ENCODE data around the gene TRPM3.

The TRPM3 gene

DNA sequence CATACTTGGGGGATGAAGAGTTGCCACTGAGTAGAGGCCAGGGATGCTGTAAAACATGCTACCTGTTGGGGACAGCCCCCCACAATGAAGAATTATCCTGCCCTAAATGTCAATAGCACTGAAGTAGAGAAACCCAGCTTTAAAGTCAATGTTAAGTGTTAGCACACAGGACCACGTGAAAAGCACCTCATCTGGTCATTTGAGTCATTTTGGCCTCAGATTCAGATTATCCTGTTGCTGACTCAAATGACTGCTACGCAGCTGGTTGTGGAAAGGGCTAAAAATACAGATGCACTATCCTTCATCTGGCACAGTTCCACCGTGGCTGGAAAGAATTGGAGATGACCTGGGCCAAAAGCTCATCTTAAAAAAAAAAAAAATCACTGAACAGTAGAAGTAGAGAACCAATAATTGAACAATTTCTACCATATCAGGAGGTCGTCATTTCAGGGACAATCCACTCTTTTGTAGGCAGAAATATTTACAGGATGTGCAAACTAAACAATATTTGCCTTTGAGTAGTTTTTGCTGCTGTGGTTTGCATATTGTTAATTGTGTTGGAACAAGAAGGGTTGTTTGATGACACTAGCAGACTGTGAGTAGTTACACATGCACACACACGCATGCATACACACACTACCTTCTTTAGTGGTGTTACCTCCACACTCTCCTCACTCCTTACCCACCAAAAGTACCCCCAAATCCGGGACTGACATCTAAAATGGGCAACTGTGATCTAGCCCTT is 511.7 kb downstream of the TRPM3 start:
- no peak for DNase-seq (ENCODE audit: low read depth, low spot score)
- Histone ChIP-seq H3K27me3 (ENCODE audit: insufficient read depth, insufficient read length) (no peaks in the 10 kb centered on the region), H3K36me3 (ENCODE audit: insufficient read depth, insufficient read length, low read length) (no peaks in the 10 kb centered on the region), H3K4me1 (ENCODE audit: insufficient read depth, insufficient read length) (no peaks in the 10 kb centered on the region), H3K4me3 (ENCODE audit: insufficient read length, low read depth) (no peak overlapping the region), H3K9ac (ENCODE audit: insufficient read length, low read depth) (no peak overlapping the region), H3K9me3 (ENCODE audit: insufficient read depth, low read length) (no peaks in the 10 kb centered on the region)
- TF ChIP-seq YY1 (IDR thresholded peaks at IDR 0.05; ENCODE audit: insufficient read depth, insufficient read length) (no peak), ZNF274 (IDR thresholded peaks at IDR 0.05; ENCODE audit: low read depth, low read length) (no peak), SUZ12 (IDR thresholded peaks at IDR 0.05; ENCODE audit: extremely low read depth, insufficient read depth, insufficient read length) (no peak)

DNA sequence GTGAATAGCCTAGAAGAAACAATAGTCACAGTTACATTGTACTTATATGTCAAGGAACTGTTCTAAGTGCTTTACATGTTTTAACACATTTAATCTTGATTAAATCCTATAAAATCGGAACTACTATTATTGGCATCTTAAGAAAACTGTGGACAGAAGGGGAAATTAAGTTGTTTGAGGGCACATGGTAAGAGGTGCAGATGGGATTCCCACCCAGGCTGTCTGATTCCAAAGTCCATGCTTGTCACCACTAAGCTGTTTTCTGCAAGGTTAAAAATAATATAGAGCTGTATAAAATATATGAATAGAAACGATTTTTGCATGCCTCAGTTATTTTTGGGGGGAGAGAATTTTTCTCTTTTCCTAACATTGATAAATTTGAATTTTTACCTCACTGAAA is 512.4 kb downstream of the TRPM3 start:
- H3K27me3 ChIP-seq (ENCODE audit: insufficient read depth, insufficient read length): no peaks in the 10 kb centered on the region
- no peaks in the 10 kb centered on the region for H3K4me1 ChIP-seq (ENCODE audit: insufficient read depth, insufficient read length)
- no peaks in the 10 kb centered on the region for H3K36me3 ChIP-seq (ENCODE audit: insufficient read depth, insufficient read length, low read length)
- no peak overlapping the region for H3K9ac ChIP-seq (ENCODE audit: insufficient read length, low read depth)
- no peak for DNase-seq (ENCODE audit: low read depth, low spot score)
- H3K9me3 ChIP-seq (ENCODE audit: insufficient read depth, low read length): no peaks in the 10 kb centered on the region
- TF ChIP-seq ZNF274 (IDR thresholded peaks at IDR 0.05; ENCODE audit: low read depth, low read length) (no peak), SUZ12 (IDR thresholded peaks at IDR 0.05; ENCODE audit: extremely low read depth, insufficient read depth, insufficient read length) (no peak), YY1 (IDR thresholded peaks at IDR 0.05; ENCODE audit: insufficient read depth, insufficient read length) (no peak)
- no peak overlapping the region for H3K4me3 ChIP-seq (ENCODE audit: insufficient read length, low read depth)

DNA sequence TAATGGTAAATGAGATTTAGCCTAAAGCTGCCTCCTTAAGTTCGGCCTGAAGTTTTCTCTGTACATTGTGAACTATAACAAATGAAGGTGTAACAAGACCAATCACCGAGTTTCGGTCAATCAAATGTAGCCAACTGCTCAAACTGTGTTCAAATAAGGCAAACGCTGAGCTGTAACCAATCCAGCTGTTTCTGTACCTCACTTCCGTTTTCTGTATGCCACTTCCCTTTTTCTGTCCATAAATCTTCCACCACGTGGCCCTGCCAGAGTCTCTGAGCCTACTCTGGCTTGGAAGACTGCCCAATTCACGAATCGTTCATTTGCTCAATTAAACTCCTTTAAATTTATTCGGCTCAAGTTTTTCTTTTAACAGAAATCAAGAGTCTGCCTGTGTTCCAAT is 513.5 kb downstream of the TRPM3 start:
- no peaks in the 10 kb centered on the region for H3K4me1 ChIP-seq (ENCODE audit: insufficient read depth, insufficient read length)
- DNase-seq (ENCODE audit: low read depth, low spot score): no peak
- TF ChIP-seq ZNF274 (IDR thresholded peaks at IDR 0.05; ENCODE audit: low read depth, low read length) (no peak), YY1 (IDR thresholded peaks at IDR 0.05; ENCODE audit: insufficient read depth, insufficient read length) (no peak), SUZ12 (IDR thresholded peaks at IDR 0.05; ENCODE audit: extremely low read depth, insufficient read depth, insufficient read length) (no peak)
- H3K4me3 ChIP-seq (ENCODE audit: insufficient read length, low read depth): no peak overlapping the region
- no peaks in the 10 kb centered on the region for H3K27me3 ChIP-seq (ENCODE audit: insufficient read depth, insufficient read length)
- H3K9me3 ChIP-seq (ENCODE audit: insufficient read depth, low read length): no peaks in the 10 kb centered on the region
- H3K36me3 ChIP-seq (ENCODE audit: insufficient read depth, insufficient read length, low read length): no peaks in the 10 kb centered on the region
- H3K9ac ChIP-seq (ENCODE audit: insufficient read length, low read depth): no peak overlapping the region

DNA sequence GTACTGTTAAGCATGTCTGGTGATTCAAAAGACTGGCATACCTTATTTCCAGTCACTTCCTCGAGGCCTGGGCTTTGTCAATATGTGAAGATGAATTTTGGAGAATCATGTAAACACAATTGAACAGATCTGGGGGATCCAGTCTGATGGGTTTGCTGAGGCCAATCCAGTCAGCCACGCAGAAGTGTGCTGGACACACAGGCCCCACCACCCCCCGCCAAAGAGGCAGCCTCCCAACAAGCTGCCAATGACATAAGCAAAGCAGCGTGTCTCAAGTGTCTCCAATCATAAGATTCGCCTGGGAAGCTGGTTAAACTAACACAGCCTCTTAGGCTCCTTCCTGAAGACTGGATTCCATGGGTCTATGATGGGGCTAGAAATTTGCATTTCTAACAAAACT is 514.1 kb downstream of the TRPM3 start:
- Histone ChIP-seq H3K9me3 (ENCODE audit: insufficient read depth, low read length) (no peaks in the 10 kb centered on the region), H3K4me3 (ENCODE audit: insufficient read length, low read depth) (no peak overlapping the region), H3K36me3 (ENCODE audit: insufficient read depth, insufficient read length, low read length) (no peaks in the 10 kb centered on the region), H3K9ac (ENCODE audit: insufficient read length, low read depth) (no peak overlapping the region), H3K27me3 (ENCODE audit: insufficient read depth, insufficient read length) (no peaks in the 10 kb centered on the region), H3K4me1 (ENCODE audit: insufficient read depth, insufficient read length) (no peaks in the 10 kb centered on the region)
- DNase-seq (ENCODE audit: low read depth, low spot score): no peak
- TF ChIP-seq SUZ12 (IDR thresholded peaks at IDR 0.05; ENCODE audit: extremely low read depth, insufficient read depth, insufficient read length) (no peak), YY1 (IDR thresholded peaks at IDR 0.05; ENCODE audit: insufficient read depth, insufficient read length) (no peak), ZNF274 (IDR thresholded peaks at IDR 0.05; ENCODE audit: low read depth, low read length) (no peak)

DNA sequence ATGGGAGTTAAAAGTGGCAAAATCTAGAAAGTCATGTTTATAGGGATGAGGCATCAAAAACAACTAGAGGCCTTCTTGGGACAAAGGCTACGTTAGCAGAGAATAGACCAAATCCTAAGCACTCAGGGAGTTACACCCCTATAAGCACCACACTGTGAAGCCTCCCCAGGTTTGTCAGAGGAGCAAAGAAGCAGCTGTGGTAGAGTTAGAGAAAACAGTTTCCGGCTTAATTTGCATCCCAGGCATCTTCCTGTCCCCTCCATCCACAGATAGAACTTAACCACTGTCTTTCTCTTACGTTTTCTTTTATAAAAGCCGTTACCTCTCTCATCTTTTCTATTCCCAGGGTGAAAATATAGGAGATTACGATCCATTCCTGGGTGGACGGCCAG is 518.4 kb downstream of the TRPM3 start:
- no peaks in the 10 kb centered on the region for H3K36me3 ChIP-seq (ENCODE audit: insufficient read depth, insufficient read length, low read length)
- no peak for TF ChIP-seq SUZ12 (IDR thresholded peaks at IDR 0.05; ENCODE audit: extremely low read depth, insufficient read depth, insufficient read length)
- no peak for TF ChIP-seq ZNF274 (IDR thresholded peaks at IDR 0.05; ENCODE audit: low read depth, low read length)
- TF ChIP-seq YY1 (IDR thresholded peaks at IDR 0.05; ENCODE audit: insufficient read depth, insufficient read length): no peak
- DNase-seq (ENCODE audit: low read depth, low spot score): no peak
- H3K9ac ChIP-seq (ENCODE audit: insufficient read length, low read depth): no peak overlapping the region
- peaks cover 7% of the 10 kb centered on the region for H3K4me1 ChIP-seq (ENCODE audit: insufficient read depth, insufficient read length)
- H3K4me3 ChIP-seq (ENCODE audit: insufficient read length, low read depth): no peak overlapping the region
- H3K9me3 ChIP-seq (ENCODE audit: insufficient read depth, low read length): no peaks in the 10 kb centered on the region
- H3K27me3 ChIP-seq (ENCODE audit: insufficient read depth, insufficient read length): no peaks in the 10 kb centered on the region

DNA sequence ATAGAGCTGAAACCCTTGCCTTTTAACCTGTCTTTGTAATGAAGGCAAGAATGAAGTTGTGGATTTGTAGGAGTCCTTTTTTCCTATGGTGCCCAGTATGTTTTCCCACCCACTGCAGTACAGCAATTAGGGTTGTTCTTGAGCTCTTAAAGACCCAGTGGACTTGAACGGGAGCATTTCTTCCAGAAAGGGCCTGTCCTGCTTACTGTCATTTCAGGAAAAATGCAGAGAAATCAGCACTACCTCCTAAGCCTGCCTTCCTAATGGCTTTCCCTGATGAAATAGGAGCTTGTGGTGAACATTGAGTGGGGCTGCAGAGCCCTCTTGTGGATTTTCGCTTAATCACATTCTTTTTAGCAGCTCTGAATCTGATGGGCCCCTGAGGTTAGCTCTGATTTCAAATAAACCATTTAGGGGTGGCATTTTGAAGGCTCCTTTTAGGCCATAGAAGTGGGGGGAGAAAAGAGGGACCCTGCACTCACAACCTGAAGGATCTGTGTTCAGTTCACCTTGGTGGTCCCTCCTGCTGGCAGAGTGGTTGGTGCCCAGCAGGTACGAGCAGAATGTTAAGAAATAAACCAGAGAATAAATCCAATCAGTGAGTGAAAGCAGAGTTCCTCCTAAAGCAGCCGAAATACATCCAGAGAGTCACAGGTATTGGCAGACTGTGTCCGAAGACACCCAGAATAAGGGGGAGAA is 519.0 kb downstream of the TRPM3 start:
- TF ChIP-seq ZNF274 (IDR thresholded peaks at IDR 0.05; ENCODE audit: low read depth, low read length) (no peak), SUZ12 (IDR thresholded peaks at IDR 0.05; ENCODE audit: extremely low read depth, insufficient read depth, insufficient read length) (no peak), YY1 (IDR thresholded peaks at IDR 0.05; ENCODE audit: insufficient read depth, insufficient read length) (no peak)
- H3K27me3 ChIP-seq (ENCODE audit: insufficient read depth, insufficient read length): no peaks in the 10 kb centered on the region
- no peaks in the 10 kb centered on the region for H3K36me3 ChIP-seq (ENCODE audit: insufficient read depth, insufficient read length, low read length)
- peak; percentile 70 for DNase-seq (ENCODE audit: low read depth, low spot score)
- H3K4me3 ChIP-seq (ENCODE audit: insufficient read length, low read depth): no peak overlapping the region
- H3K9me3 ChIP-seq (ENCODE audit: insufficient read depth, low read length): no peaks in the 10 kb centered on the region
- no peak overlapping the region for H3K9ac ChIP-seq (ENCODE audit: insufficient read length, low read depth)
- H3K4me1 ChIP-seq (ENCODE audit: insufficient read depth, insufficient read length): peaks cover 7% of the 10 kb centered on the region

All from NT2/D1 (cell line).